ENCODE measurements around the gene RMI2.

The RMI2 gene

GRCh38 chr16:11314309-11314894, 30.9 kb upstream of the RMI2 start:
- Mint-ChIP-seq H3K4me3 (no peak overlapping the region), H3K4me1 (peaks cover 29% of the 10 kb centered on the region), H3K36me3 (ENCODE audit: low read depth) (no peaks in the 10 kb centered on the region), H3K9me3 (no peaks in the 10 kb centered on the region), H3K27ac (peak overlapping the region; percentile 33 to 85 (median 74)), H3K27me3 (ENCODE audit: low read depth) (peaks cover 4% of the 10 kb centered on the region)
- TF ChIP-seq CTCF (IDR thresholded peaks at IDR 0.05; ENCODE audit: unreplicated experiment in 3 of 3), result no peak

- no peaks in the 10 kb centered on the region for H3K36me3 Mint-ChIP-seq (ENCODE audit: low read depth)
- H3K27me3 Mint-ChIP-seq (ENCODE audit: low read depth), result peaks cover 4% of the 10 kb centered on the region
- H3K27ac Mint-ChIP-seq, result peak overlapping the region; percentile 65 to 93 (median 74)
- peak overlapping the region in 1 of 3 experiments; percentile 36 for H3K4me3 Mint-ChIP-seq
- peak; percentile 26 to 32 (median 28) for TF ChIP-seq CTCF (IDR thresholded peaks at IDR 0.05; ENCODE audit: unreplicated experiment in 3 of 3)
- peaks cover 29% of the 10 kb centered on the region for H3K4me1 Mint-ChIP-seq
- H3K9me3 Mint-ChIP-seq, result no peaks in the 10 kb centered on the region
Observed at GRCh38 chr16:11315510-11315909, 29.7 kb upstream of the RMI2 start.

- TF ChIP-seq CTCF (IDR thresholded peaks at IDR 0.05; ENCODE audit: unreplicated experiment in 3 of 3), result no peak
- peaks cover 4% of the 10 kb centered on the region for H3K27me3 Mint-ChIP-seq (ENCODE audit: low read depth)
- H3K27ac Mint-ChIP-seq, result peak overlapping the region; percentile 65 to 93 (median 74)
- H3K9me3 Mint-ChIP-seq, result no peaks in the 10 kb centered on the region
- H3K36me3 Mint-ChIP-seq (ENCODE audit: low read depth), result no peaks in the 10 kb centered on the region
- peaks cover 29% of the 10 kb centered on the region for H3K4me1 Mint-ChIP-seq
- no peak overlapping the region for H3K4me3 Mint-ChIP-seq
Observed at GRCh38 chr16:11316331-11317015, 28.8 kb upstream of the RMI2 start.

- TF ChIP-seq CTCF (IDR thresholded peaks at IDR 0.05; ENCODE audit: unreplicated experiment in 3 of 3), result no peak
- peaks cover 19% of the 10 kb centered on the region for H3K4me1 Mint-ChIP-seq
- peak overlapping the region in 2 of 3 experiments; percentile 19 to 27 for H3K27ac Mint-ChIP-seq
- H3K4me3 Mint-ChIP-seq, result no peak overlapping the region
- H3K9me3 Mint-ChIP-seq, result no peaks in the 10 kb centered on the region
- peaks cover 4% of the 10 kb centered on the region for H3K27me3 Mint-ChIP-seq (ENCODE audit: low read depth)
- no peaks in the 10 kb centered on the region for H3K36me3 Mint-ChIP-seq (ENCODE audit: low read depth)
Observed at GRCh38 chr16:11318817-11319216, 26.4 kb upstream of the RMI2 start.

GRCh38 chr16:11319529-11320146, 25.6 kb upstream of the RMI2 start:
- no peaks in the 10 kb centered on the region for H3K36me3 Mint-ChIP-seq (ENCODE audit: low read depth)
- H3K4me3 Mint-ChIP-seq, result no peak overlapping the region
- H3K27ac Mint-ChIP-seq, result no peak overlapping the region
- TF ChIP-seq CTCF (IDR thresholded peaks at IDR 0.05; ENCODE audit: unreplicated experiment in 3 of 3), result no peak
- H3K27me3 Mint-ChIP-seq (ENCODE audit: low read depth), result peaks cover 4% of the 10 kb centered on the region
- no peaks in the 10 kb centered on the region for H3K9me3 Mint-ChIP-seq
- peaks cover 15% of the 10 kb centered on the region for H3K4me1 Mint-ChIP-seq

Data from nephron (organoid).